AG09309 (cell line): ENCODE data around the gene DYNC1LI2.

Experiments
- DNase-seq: peaks from one replicate; pipeline ENCODE4 v3.0.0-alpha.2; 2010; ENCODE audit warnings: low read depth
- H3K4me3 ChIP-seq: 2 replicates; pipeline ENCODE4 v1.5.1; 2011; ENCODE audit warnings: mild to moderate bottlenecking, low read depth, low read length, moderate library complexity; ENCODE audit not compliant: control insufficient read depth
- CTCF ChIP-seq: IDR thresholded peaks from 2 replicates; pipeline ENCODE4 v1.5.1; 2011; ENCODE audit warnings: mild to moderate bottlenecking, low read depth, low read length, inconsistent platforms; ENCODE audit not compliant: insufficient read depth, control insufficient read depth; ENCODE audit errors: missing control alignments

DYNC1LI2 gene

GRCh38 chr16:66714062-66714461 is 37.3 kb downstream of the DYNC1LI2 start:
- no peak for DNase-seq
- H3K4me3 ChIP-seq = no peak overlapping the region
- TF ChIP-seq CTCF = no peak

- H3K4me3 ChIP-seq = no peak overlapping the region
- DNase-seq = no peak
- TF ChIP-seq CTCF = no peak
Measured at GRCh38 chr16:66713076-66713475, 38.3 kb downstream of the DYNC1LI2 start.

GRCh38 chr16:66712512-66712911 is 38.9 kb downstream of the DYNC1LI2 start:
- TF ChIP-seq CTCF = no peak
- no peak overlapping the region for H3K4me3 ChIP-seq
- DNase-seq = no peak

- DNase-seq = no peak
- TF ChIP-seq CTCF = no peak
- H3K4me3 ChIP-seq = no peak overlapping the region
Measured at GRCh38 chr16:66711581-66711980, 39.8 kb downstream of the DYNC1LI2 start.

GRCh38 chr16:66706506-66706880 is 44.9 kb downstream of the DYNC1LI2 start:
- no peak for DNase-seq
- no peak overlapping the region for H3K4me3 ChIP-seq
- no peak for TF ChIP-seq CTCF

GRCh38 chr16:66705790-66706505 is 45.5 kb downstream of the DYNC1LI2 start:
- no peak overlapping the region for H3K4me3 ChIP-seq
- no peak for TF ChIP-seq CTCF
- DNase-seq = no peak

- no peak overlapping the region for H3K4me3 ChIP-seq
- no peak for DNase-seq
- no peak for TF ChIP-seq CTCF
Measured at GRCh38 chr16:66703406-66704215, 47.8 kb downstream of the DYNC1LI2 start.
